Sigmoid colon (tissue), 3 donors: ENCODE data around the gene SLC16A4.

ENCODE experiments used
- POLR2A ChIP-seq, 2 donors: fragments of 450-650 bp; IDR thresholded peaks; one replicate each; pipeline ENCODE4 v1.6.1; 2016; ENCODE audit warnings: antibody characterized with exemption in 2 of 2, mild to moderate bottlenecking in 2 of 2, moderate library complexity in 2 of 2
- TF ChIP-seq, protein P1 (sequence below), 4 experiments: fragments of 450-650 bp in 3 of 4; fragments of 200-600 bp in 1 of 4; IDR thresholded peaks; one replicate each; pipeline ENCODE4 v1.5.1; 2016 to 2019; ENCODE audit warnings: antibody characterized with exemption in 4 of 4, mild to moderate bottlenecking in 3 of 4, moderate library complexity in 2 of 4

DNA sequence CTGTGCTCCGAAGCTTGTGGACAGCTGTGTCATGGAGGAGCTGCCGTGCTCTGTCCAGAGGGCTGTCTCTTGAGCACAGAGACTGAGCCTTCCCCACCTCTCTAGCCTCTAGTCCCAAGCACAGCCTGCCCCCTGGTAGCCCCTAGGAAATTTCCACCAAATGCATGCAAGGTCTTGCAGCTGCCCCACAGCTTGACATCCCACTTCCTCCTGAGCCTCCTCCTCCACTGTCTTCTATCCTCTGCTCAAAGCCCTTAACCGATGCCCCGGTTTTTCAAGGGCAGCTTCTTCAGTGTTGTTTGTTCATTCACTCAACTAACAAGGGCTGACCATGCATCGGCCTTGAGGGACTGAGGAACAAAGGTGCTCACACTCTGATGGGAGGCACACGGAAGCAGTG is 39.5 kb upstream of the SLC16A4 start:
- no peak for TF ChIP-seq POLR2A (IDR thresholded peaks at IDR 0.05)
- TF ChIP-seq, protein P1, sequence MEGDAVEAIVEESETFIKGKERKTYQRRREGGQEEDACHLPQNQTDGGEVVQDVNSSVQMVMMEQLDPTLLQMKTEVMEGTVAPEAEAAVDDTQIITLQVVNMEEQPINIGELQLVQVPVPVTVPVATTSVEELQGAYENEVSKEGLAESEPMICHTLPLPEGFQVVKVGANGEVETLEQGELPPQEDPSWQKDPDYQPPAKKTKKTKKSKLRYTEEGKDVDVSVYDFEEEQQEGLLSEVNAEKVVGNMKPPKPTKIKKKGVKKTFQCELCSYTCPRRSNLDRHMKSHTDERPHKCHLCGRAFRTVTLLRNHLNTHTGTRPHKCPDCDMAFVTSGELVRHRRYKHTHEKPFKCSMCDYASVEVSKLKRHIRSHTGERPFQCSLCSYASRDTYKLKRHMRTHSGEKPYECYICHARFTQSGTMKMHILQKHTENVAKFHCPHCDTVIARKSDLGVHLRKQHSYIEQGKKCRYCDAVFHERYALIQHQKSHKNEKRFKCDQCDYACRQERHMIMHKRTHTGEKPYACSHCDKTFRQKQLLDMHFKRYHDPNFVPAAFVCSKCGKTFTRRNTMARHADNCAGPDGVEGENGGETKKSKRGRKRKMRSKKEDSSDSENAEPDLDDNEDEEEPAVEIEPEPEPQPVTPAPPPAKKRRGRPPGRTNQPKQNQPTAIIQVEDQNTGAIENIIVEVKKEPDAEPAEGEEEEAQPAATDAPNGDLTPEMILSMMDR (IDR thresholded peaks at IDR 0.05) = no peak
